HL-60 (cell line): ENCODE data around the gene SIX2.
"Not testable (repeated sequence)": the region's sequence is repeated elsewhere in the genome, so short reads cannot be mapped to it uniquely, and the experiment has no call there.

ENCODE experiments used
- GABPA ChIP-seq: IDR thresholded peaks from 2 replicates; pipeline ENCODE4 v1.6.1; 2012; ENCODE audit warnings: low read depth
- POLR2AphosphoS5 ChIP-seq: IDR thresholded peaks from 2 replicates; pipeline ENCODE4 v1.6.1; 2012; ENCODE audit warnings: low read depth
- TF ChIP-seq, protein P1 (sequence below): IDR thresholded peaks from one replicate; pipeline ENCODE4 v1.5.1; 2011; ENCODE audit warnings: low read length, control low read depth, inconsistent platforms; ENCODE audit not compliant: insufficient read depth
- TF ChIP-seq, protein P2 (sequence below): IDR thresholded peaks from 2 replicates; pipeline ENCODE4 v1.6.1; 2012; ENCODE audit warnings: low read depth; ENCODE audit not compliant: insufficient replicate concordance

DNA sequence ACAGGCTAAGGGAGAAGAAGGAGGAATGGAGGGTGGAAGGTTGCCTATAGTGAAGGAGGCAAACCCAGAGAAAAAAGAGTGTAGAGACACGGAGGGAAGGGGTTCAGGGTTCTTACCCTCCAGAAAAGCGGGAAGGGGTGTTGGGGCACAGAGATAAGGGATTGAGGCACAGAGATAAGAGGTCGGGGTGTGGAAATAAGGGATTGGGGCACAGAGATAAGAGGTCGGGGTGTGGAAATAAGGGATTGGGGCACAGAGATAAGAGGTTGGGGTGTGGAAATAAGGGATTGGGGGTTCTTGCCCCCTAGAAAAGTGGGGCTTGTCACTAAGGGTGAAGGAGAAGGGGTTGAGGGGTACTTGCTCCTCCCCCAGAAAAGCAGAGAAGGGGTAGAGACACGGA is 29.6 kb upstream of the SIX2 start:
- TF ChIP-seq, protein P1, sequence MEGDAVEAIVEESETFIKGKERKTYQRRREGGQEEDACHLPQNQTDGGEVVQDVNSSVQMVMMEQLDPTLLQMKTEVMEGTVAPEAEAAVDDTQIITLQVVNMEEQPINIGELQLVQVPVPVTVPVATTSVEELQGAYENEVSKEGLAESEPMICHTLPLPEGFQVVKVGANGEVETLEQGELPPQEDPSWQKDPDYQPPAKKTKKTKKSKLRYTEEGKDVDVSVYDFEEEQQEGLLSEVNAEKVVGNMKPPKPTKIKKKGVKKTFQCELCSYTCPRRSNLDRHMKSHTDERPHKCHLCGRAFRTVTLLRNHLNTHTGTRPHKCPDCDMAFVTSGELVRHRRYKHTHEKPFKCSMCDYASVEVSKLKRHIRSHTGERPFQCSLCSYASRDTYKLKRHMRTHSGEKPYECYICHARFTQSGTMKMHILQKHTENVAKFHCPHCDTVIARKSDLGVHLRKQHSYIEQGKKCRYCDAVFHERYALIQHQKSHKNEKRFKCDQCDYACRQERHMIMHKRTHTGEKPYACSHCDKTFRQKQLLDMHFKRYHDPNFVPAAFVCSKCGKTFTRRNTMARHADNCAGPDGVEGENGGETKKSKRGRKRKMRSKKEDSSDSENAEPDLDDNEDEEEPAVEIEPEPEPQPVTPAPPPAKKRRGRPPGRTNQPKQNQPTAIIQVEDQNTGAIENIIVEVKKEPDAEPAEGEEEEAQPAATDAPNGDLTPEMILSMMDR = not testable (repeated sequence)
- TF ChIP-seq, protein P2, sequence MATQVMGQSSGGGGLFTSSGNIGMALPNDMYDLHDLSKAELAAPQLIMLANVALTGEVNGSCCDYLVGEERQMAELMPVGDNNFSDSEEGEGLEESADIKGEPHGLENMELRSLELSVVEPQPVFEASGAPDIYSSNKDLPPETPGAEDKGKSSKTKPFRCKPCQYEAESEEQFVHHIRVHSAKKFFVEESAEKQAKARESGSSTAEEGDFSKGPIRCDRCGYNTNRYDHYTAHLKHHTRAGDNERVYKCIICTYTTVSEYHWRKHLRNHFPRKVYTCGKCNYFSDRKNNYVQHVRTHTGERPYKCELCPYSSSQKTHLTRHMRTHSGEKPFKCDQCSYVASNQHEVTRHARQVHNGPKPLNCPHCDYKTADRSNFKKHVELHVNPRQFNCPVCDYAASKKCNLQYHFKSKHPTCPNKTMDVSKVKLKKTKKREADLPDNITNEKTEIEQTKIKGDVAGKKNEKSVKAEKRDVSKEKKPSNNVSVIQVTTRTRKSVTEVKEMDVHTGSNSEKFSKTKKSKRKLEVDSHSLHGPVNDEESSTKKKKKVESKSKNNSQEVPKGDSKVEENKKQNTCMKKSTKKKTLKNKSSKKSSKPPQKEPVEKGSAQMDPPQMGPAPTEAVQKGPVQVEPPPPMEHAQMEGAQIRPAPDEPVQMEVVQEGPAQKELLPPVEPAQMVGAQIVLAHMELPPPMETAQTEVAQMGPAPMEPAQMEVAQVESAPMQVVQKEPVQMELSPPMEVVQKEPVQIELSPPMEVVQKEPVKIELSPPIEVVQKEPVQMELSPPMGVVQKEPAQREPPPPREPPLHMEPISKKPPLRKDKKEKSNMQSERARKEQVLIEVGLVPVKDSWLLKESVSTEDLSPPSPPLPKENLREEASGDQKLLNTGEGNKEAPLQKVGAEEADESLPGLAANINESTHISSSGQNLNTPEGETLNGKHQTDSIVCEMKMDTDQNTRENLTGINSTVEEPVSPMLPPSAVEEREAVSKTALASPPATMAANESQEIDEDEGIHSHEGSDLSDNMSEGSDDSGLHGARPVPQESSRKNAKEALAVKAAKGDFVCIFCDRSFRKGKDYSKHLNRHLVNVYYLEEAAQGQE = not testable (repeated sequence)
- not testable (repeated sequence) for TF ChIP-seq GABPA, POLR2AphosphoS5
